GM21576 (cell line): Measurements from ENCODE around the gene DNM3.
"Not testable (repeated sequence)": the region's sequence is repeated elsewhere in the genome, so short reads cannot be mapped to it uniquely, and the experiment has no call there.

Experiments used
- ATAC-seq: cut with Tn5 transposase; IDR thresholded peaks from one replicate; pipeline ENCODE4 v1.9.1; 2021; ENCODE audit warnings: mild to moderate bottlenecking, moderate library complexity; ENCODE audit not compliant: unreplicated experiment

DNM3 gene

DNA sequence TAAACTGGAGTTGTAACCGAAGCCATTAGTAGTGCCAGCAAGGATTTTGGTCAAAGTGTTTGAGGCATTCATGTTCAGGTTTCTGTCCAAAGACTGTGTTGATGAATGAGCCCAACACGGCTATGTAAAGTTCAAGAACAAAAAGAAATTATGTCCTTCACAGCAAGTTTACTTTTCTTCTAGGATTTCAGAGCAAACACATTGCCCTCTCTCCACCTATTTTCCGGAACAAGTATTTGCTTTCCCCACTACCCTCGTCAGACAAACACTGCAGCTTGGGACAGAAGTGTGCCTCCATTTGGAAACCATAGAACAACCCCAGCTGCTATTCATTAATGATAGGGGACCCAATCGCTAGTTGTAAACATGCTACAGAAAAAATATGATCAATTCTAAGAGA, 427.8 kb downstream of the DNM3 start:
- ATAC-seq: no peak

DNA sequence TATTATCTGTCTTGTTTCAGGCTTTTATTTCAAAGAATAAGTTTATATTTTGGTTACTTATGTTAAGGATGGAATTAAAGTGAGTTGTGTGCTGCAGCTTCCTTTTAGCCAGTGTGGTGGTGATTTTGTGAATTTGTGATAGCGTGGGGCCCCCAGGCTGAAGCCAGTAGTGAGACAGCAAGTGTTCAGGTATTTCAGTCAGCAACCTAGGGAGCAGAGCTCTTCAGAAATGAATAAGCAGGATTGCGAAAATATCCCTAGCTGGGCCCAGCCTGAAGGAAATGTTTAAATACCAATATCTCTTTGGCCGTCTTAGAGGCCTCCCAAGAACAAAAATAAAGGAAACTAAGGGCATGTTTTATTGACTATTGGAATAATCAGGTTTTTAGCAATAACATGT, 428.3 kb downstream of the DNM3 start:
- no peak for ATAC-seq

DNA sequence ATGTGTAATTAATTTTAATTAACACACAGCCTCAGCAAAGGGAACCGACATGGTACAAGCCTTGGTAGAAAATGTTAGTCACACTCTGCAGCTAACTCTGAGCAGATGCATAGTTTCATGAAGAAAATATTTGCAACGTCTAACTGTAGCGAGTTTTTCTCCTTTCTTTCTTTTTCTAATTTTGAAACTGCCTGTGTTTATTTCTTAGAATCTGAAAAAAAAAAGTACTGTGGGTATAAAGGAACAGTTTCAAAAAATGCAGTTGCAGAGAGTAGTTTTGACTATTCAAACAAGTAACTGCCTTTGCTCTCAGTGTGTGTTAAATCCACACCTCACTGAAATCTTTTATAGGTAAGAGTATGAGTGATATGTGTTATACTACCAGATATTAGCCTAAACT, 429.3 kb downstream of the DNM3 start:
- ATAC-seq: no peak

DNA sequence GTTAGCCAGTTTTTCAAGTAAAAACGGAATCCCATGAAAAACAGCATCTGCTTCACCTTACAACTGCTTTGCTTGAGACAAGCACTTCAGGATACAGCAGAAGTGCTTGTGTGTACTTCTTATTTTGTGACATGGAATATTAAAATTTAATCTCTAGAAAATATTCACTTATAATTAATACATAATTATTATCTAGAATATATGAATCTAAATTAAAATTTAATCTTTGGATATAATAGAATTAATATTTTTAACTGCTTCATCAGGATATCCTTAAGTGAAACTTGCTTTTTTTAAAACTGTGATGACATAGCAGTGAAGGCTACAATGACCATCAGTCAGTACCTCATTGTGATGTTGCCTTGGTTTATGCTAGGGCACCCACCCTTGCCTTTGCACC, 430.8 kb downstream of the DNM3 start:
- no peak for ATAC-seq

DNA sequence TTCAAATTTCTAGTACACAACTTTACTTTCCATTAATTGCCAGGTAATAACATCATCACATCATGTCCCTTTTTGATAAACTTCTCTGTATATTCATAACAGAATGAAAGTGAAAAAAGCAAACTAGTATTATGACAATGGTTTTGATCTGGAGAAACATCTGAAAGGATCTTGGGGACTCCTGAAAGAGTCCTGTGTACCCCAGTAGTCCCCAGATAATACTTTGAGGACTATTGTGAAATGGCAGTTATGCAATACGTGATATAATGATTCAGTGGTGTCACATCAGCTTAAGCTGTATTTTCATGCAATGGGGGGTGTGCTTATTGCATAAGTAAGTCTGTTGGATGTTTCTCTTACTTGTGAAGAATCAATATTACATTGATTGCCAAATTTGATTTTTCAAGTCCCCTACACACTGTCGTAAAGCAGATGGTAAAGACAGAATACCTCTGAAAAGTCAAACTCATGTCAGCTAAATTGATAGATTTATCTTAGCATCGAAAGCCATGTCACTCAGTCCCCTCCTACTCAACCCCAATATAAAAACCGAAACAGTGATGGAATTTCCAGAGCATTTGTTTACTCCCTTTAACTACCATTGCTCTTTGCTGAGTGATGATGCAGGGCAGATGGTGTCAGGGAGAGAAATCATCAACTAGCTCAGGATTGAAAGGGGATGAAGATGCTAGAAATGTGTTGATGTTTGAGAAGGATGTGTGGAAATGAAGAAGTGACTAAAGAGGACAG, 432.5 kb downstream of the DNM3 start:
- no peak for ATAC-seq

DNA sequence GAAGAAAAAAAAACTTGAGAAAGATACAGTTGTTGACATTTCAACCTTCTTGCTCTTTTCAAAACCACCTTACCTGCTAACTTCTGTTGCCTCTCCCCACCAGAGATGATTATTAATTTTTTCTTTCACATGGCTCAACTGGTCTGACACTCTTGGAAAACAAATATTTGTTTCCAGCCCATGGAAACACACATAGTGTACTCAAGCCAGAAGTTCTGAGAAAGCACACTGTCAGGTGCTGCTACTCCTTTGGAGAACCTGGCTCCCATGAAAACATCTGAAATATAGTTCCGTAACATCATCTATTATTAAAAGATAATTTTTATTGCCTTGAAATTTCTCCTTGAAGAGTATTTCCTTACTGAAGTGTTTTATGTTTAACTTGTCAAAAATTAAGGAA, 434.2 kb downstream of the DNM3 start:
- ATAC-seq: no peak

DNA sequence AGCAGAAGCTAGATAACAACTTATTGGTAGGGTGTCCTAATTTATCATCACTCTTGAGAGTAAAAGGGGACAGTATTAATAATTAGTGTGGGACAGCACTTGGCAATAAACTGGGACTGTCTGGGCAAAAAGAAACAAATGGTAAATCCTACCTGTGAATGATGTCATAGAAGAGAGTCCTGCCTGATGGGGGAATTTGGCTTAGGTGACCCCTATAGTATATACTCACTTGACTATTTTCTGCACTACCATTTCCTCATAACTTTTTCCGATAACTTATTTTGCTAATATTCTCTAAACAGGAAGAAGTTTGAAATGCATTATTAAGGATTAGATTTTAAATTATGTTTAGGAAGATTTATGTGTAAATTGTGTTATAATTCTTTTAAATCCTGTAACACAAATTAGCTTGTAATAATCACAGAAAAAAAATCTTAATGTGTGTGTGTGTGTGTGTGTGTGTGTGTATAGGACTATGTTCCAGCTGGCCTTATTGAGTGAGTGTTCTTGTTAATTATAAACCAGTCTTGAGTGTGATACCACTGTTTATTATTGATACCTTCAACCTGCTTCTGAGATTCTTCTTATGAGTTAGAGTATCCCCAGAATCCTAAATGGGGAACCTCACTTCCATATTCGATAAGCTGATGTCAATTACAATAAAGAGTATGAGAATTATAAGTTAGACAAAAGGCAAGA, 435.0 kb downstream of the DNM3 start:
- ATAC-seq: no peak

DNA sequence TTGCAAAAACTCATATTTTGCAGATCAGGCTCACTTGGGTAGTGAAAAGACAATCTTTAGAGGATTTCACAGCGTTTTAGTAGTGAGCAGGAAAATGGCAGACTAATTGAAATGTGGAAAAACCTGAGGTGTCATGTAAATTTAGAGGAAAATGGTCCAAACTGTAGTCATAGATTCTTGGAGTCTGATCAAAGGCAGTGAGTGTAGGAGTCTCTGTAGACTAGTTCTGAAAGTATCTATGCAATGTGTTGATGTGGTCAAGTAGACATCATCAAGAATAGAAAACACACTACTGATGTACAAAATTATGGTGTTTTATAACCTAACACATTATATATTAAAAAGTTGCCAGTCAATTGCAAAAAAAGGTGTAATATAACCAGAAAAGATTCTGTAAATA, 436.0 kb downstream of the DNM3 start:
- no peak for ATAC-seq

DNA sequence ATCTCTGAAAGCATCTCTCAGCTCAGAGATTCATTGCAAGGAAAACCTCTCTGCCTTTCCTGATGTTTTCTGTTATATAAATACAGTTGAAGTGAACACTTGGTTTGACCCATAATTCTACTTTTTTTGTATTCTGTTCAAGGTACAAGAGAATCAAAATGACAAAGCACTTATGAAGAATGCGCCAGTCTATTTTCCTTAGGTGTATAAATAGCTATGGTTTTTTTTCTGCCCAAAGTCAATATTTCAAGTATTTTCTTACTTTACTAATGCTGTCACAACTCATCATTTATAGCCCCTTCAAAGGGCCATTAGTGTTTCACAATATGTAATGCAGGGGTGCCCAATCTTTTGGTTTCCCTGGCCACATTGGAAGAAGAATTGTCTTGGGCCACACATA, 436.7 kb downstream of the DNM3 start:
- no peak for ATAC-seq

DNA sequence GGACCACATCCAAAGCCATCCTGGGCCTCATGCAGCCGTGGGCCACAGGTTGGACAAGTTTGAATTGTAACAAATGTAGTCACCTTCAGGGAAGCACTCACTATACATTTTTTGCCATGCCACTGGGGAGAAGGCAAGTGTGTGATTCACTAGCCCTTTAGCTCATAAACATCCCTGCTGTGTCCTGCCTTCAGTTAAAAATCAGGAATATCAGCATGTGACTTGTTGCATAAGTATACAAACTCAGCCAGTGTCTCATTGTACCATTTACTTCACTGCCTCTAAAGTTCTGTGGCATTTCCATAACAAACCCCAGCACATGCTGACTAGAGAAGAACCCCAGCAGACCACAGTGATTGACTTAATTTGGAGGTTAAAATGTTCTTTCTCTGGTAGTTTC, 437.2 kb downstream of the DNM3 start:
- no peak for ATAC-seq

DNA sequence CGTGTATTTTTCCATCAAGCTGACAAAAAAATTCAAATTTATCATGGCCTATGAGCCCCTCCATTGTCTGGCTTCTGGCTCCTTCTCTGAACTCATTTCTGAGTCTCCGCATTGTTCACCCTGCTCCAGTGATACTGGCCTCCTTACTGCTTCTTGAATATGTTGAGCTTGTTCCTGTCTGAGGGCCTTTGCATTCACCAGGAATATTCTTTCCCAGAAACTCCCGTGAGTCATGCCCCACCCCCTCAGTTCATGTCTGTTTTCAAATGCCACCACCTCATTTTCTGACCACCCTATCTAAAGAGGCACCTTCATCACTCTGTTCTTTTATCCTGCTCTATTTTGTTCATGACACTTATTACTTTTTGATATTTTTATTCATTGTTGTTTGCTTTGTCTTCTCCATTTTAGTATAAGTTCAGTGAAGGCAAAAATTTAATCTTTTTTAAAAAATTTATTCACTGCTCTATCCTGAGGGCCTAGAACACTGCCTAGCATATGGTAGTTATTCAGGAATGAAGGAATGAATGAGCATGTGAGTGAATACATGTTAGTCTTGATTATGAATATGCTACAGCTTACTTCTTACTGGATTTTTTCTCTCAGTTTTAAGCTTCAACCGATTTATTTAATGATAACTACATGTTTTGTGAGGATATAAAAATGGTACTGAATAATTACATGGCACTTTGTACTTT, 438.8 kb downstream of the DNM3 start:
- ATAC-seq: no peak

DNA sequence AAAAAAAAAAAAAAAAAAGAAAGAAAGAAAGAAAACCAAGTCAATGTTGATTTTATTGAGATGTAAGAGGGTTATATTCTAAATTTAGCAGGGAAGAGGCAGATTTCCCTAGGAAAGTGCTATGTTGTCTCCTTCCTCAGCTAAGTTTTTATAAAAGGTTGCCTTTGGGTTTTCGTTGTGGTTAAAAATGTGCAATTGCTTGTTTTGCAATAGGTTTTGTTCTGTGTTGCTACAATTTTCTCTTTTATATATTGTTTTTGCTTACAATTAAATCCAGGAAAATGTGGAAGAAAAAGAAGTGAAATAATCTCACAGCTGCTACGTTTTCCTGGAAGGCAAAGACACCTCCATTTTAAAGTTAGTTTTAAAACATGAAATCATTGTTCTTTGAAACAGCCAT, 442.5 kb downstream of the DNM3 start:
- ATAC-seq: no peak

DNA sequence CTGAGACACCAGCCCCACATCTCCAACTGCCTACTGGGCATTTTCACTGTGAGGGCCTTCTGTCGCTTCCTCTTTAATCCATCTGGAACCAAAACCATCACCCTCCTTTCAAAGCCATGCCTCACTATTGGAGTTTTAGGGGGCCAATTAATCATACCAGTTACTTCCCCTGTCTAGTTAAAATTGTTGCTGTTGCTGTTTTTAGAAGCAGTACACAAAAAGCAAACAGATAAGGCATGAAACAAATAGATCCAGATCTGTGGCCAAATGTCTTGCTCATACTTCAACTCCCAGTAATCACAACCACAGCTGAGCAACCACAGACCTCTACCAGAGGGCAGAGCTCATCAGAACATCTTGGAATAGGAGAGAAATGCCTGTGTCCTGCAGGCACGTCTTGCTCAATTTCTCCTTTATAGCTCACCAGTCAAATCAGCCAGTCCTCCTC, 445.4 kb downstream of the DNM3 start:
- no peak for ATAC-seq

DNA sequence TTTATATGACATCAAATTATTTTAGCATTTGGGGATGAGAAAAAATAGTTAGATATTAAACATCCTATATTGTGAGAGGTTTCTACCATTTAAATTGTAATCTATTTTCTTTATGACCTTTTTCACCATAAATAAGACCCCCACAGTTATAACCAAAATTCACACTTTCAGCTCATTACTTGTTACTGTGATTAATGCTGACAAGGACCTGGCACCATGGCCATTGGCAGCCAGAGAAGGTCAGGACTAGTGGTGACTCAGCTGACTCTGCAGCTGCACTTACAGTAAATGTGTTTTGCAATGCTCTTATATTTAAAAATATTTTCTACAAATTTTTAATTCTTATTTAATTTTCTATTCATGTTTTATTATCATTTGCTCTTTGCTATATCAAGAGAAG, 445.9 kb downstream of the DNM3 start:
- no peak for ATAC-seq

DNA sequence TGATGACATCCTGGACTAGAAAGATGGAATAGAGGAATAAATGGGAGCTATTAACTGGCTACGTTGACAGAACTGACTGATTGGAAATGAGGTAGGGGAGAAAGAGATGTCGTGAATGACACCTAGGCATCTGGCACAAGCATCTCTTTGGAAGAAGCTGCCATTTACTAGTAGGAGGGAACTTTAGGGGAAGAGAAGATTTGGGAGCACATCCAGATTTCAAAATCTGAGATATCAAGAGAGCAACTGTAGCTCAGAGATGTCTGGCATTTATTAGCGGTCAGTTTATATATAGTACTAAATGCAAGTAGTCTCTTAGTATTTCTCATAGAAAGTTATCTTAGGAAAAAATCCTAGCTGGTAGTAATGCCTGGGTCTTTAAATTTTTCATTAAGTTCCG, 447.3 kb downstream of the DNM3 start:
- no peak for ATAC-seq

DNA sequence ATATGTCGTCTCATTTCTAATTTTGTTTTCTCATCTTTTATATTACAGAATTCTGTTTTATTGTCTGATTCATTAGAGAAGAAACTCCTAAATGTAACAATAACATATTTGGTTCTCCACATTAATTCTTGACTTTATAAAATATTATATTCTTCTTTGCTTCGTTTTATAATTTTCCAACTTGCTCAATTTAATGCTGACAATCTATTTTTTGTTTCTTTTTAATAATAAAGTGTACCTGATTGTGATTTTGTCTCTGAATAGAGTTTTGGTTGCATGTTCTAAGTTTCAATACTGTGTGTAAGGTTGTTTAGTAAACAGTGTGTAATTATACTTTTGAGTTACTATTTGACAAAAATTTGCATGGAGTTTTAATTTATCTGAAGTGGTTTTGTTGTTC, 448.1 kb downstream of the DNM3 start:
- no peak for ATAC-seq

DNA sequence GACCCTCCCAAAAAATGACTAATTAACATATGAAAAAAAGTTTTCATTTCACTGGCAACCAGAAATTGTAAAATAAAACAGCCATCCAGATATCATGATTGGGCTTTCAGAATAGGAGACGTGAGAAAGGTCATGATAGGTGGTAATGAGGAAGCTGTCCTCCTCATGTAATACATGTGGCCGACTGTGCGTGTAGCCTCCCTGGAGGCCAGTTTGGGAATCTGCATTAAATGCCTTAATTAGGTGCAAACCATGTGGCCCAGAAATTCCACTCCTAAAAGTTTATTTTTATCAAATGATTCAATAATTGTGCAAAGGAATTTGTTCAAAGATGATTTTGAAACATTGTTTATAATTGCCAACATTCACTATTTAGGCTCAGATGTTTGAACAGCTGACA, 451.5 kb downstream of the DNM3 start:
- ATAC-seq: no peak

DNA sequence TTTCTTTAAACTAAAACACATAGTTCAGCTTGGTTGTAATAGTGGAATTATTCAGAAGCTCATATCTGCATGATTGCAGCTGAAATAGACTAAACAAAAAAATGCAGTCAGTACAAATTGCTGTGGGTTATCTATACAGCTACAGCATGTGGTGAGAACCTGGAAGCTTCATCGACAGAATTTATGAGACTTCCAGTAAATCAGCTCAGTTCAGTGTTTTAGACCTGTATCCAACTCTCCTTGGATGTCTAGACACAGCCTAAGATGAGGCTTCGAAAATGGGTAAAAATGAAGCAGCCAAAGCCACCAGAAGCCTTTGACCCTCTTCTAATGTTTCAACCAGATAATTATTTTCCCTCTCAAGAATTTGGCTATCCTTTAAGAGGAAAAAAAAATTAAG, 452.1 kb downstream of the DNM3 start:
- ATAC-seq: no peak

DNA sequence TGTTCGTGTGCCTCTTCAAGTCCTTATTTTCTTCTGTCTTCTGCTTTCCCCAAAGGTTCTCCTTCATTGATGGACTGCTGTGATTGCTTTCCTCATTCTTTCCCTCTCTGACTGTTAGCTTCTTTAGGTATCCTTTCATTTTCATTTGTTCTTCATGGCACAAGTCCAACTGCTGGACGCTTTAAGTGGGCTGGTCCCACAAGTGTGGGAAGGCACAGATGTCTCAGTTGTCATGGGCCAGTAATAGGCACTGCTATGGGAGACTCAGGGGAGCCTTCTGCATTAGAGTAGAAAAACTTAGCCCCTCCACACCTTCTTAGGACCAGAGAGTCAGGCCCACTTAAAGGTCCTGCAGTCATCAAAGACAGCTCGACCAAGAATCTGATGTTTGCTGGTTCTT, 456.8 kb downstream of the DNM3 start:
- no peak for ATAC-seq

DNA sequence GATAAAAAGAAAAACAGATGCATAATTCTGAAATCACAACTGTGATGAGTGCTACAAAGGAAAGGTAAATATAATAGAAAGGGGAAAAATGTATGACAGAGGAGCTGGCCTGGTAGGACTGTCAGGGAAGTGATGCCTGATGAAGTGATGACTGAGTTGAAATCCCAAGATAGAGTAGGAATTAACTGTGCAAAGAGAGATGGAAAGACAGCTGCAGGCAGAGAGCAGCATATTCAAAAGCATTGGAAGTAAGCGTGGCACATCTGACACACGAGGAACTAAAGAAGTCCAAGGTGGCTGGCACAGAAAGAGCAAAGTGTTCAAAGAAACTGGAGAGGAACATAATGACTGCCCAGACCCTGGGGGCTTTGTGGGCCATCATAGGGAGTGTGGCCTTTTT, 457.6 kb downstream of the DNM3 start:
- no peak for ATAC-seq

DNA sequence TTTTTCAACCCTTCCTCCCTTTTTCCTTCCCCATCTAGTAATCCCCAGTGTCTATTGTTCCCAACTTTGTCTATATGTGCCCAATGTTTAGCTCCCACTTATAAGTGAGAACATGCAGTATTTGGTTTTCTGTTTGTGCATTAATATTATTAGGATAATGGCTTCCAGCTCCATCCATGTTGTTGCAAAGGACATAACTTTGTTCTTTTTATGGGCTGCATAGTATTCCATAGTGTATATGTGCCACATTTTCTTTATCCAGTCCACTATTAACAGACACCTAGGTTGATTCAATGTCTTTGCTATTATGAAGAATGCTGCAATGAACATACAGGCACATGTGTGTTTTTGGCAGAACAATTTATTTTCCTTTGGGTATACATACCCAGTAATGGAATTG, 458.2 kb downstream of the DNM3 start:
- ATAC-seq: no peak

DNA sequence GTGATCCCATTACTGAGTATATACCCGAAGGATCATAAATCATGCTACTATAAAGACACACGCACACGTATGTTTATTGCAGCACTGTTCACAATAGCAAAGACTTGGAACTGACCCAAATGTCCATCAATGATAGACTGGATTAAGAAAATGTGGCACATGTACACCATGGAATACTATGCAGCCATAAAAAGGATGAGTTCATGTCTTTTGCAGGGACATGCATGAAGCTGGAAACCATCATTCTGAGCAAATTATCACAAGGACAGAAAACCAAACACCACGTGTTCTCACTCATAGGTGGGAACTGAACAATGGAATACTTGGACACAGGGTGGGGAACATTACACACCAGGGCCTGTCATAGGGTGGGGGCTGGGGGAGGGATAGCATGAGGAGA, 466.2 kb downstream of the DNM3 start:
- ATAC-seq: not testable (repeated sequence)
